Activated CD4-positive, alpha-beta T cell treated with anti-CD3 and anti-CD28 coated beads, Interleukin-2, Interleukin-4, amounts not matched to agents 100 ng/mL and 50 ng/mL, durations not matched to agents 16 hours and 8 hours (primary cell): Measurements from ENCODE around the gene FGF12.

Source experiments
- DNase-seq: peaks from one replicate; pipeline ENCODE4 v3.0.0-alpha.2; 2020; ENCODE audit warnings: low spot score

FGF12 gene

GRCh38 chr3:192092388-192093005, 634.8 kb downstream of the FGF12 start:
- no peak for DNase-seq

GRCh38 chr3:192091831-192092230, 635.5 kb downstream of the FGF12 start:
- no peak for DNase-seq

GRCh38 chr3:192090586-192090985, 636.8 kb downstream of the FGF12 start:
- DNase-seq: no peak
